Gastroesophageal sphincter (tissue), 3 donors: ENCODE data around the gene TLX1.

Experiments used
- POLR2A ChIP-seq, 2 donors: fragments of 450-650 bp; IDR thresholded peaks; one replicate each; pipeline ENCODE4 v1.6.1; 2017; ENCODE audit warnings: antibody characterized with exemption in 2 of 2, mild to moderate bottlenecking in 2 of 2, moderate library complexity in 1 of 2
- POLR2AphosphoS5 ChIP-seq: sonication (generic); formaldehyde crosslinking; IDR thresholded peaks from one replicate; pipeline ENCODE4 v1.6.1; 2017; ENCODE audit warnings: antibody characterized with exemption
- TF ChIP-seq, protein P1 (sequence below), 4 experiments: fragments of 200-600 bp in 2 of 4; fragments of 450-650 bp in 2 of 4; sonication (generic) in 1 of 4; IDR thresholded peaks; one replicate each; pipeline ENCODE4 v1.5.1; 2017 to 2019; ENCODE audit warnings: antibody characterized with exemption in 4 of 4, mild to moderate bottlenecking in 2 of 4, moderate library complexity in 2 of 4

DNA sequence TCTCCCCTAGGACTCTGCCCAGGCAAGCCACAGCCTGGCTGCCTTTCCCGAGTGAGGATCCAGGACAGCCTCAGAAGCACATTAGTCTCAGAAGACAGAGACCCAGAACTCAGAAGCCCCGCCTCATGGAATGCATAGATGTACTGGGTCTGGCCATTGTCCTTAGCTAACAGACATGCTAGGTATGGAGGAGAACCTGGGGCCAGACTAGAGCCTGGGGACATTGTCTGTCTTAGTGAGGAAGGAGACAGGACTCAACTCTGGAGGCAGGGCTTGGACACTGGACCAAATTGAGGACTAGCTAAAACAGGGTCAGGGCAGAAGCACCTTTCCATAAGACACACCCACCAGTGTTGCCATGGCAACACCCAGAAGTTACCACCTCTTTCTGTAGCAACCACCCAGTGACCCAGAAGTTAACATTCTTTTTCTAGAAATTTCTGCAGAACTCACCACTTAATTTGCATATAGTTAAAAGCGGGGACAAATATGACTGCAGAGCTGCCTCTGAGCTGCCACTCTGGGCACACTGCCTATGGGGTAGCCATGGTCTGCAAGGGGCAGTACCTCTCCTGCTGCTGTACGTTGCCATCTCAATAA is 27.5 kb downstream of the TLX1 start:
- TF ChIP-seq, protein P1, sequence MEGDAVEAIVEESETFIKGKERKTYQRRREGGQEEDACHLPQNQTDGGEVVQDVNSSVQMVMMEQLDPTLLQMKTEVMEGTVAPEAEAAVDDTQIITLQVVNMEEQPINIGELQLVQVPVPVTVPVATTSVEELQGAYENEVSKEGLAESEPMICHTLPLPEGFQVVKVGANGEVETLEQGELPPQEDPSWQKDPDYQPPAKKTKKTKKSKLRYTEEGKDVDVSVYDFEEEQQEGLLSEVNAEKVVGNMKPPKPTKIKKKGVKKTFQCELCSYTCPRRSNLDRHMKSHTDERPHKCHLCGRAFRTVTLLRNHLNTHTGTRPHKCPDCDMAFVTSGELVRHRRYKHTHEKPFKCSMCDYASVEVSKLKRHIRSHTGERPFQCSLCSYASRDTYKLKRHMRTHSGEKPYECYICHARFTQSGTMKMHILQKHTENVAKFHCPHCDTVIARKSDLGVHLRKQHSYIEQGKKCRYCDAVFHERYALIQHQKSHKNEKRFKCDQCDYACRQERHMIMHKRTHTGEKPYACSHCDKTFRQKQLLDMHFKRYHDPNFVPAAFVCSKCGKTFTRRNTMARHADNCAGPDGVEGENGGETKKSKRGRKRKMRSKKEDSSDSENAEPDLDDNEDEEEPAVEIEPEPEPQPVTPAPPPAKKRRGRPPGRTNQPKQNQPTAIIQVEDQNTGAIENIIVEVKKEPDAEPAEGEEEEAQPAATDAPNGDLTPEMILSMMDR (IDR thresholded peaks at IDR 0.05): no peak
- TF ChIP-seq POLR2A (IDR thresholded peaks at IDR 0.05) (no peak), POLR2AphosphoS5 (no peak)
